AG09309 (cell line): Measurements from ENCODE around the gene NKAIN1.
"Not testable (repeated sequence)": the region's sequence is repeated elsewhere in the genome, so short reads cannot be mapped to it uniquely, and the experiment has no call there.

ENCODE experiments used
- DNase-seq: peaks from one replicate; pipeline ENCODE4 v3.0.0-alpha.2; 2010; ENCODE audit warnings: low read depth
- H3K4me3 ChIP-seq: 2 replicates; pipeline ENCODE4 v1.5.1; 2011; ENCODE audit warnings: mild to moderate bottlenecking, low read depth, low read length, moderate library complexity; ENCODE audit not compliant: control insufficient read depth
- CTCF ChIP-seq: IDR thresholded peaks from 2 replicates; pipeline ENCODE4 v1.5.1; 2011; ENCODE audit warnings: mild to moderate bottlenecking, low read depth, low read length, inconsistent platforms; ENCODE audit not compliant: insufficient read depth, control insufficient read depth; ENCODE audit errors: missing control alignments

Gene NKAIN1

GRCh38 chr1:31182352-31182751, 57.3 kb downstream of the NKAIN1 start:
- peak; percentile 71 for DNase-seq
- TF ChIP-seq CTCF: peak; percentile 45
- peak overlapping the region; percentile 7; the same call in 1 of the 2 replicates for H3K4me3 ChIP-seq

- peak; percentile 54 for TF ChIP-seq CTCF
- DNase-seq: no peak
- peak overlapping the region; percentile 14 for H3K4me3 ChIP-seq
Measured at GRCh38 chr1:31181515-31182343, 58.0 kb downstream of the NKAIN1 start.

GRCh38 chr1:31180338-31180737, 59.3 kb downstream of the NKAIN1 start:
- TF ChIP-seq CTCF: no peak
- no peak for DNase-seq
- no peak overlapping the region for H3K4me3 ChIP-seq

- DNase-seq: not testable (repeated sequence)
Measured at GRCh38 chr1:31176291-31176690, 63.4 kb downstream of the NKAIN1 start.

GRCh38 chr1:31170486-31170735, 69.3 kb downstream of the NKAIN1 start:
- no peak for TF ChIP-seq CTCF
- no peak overlapping the region for H3K4me3 ChIP-seq
- no peak for DNase-seq

More at GRCh38 chr1:31176291-31176690, 63.4 kb downstream of the NKAIN1 start:
- not testable (repeated sequence) for H3K4me3 ChIP-seq

- no peak for DNase-seq
- H3K4me3 ChIP-seq: no peak overlapping the region
Measured at GRCh38 chr1:31166462-31166861, 73.2 kb downstream of the NKAIN1 start.

GRCh38 chr1:31164291-31164690, 75.4 kb downstream of the NKAIN1 start:
- no peak for DNase-seq
- H3K4me3 ChIP-seq: no peak overlapping the region
- TF ChIP-seq CTCF: no peak

More at GRCh38 chr1:31166462-31166861, 73.2 kb downstream of the NKAIN1 start:
- TF ChIP-seq CTCF: no peak
